Panc1 (cell line): ENCODE results near the gene SYT1. TPM values are rescaled to one million over a fixed set of nuclear protein-coding genes. Genes with fewer than 3 reads are reported as not detected.

Experiments used
- ATAC-seq: fragments of 200-7000 bp; cut with Tn5 transposase; 2 replicates; pipeline ENCODE4 v1.9.1; 2020; ENCODE audit warnings: mild to moderate bottlenecking, moderate library complexity
- BruUV-seq: library from RNA; stranded (reverse); fragments of 400-500 nt; replicated peaks from 2 replicates; lab custom pipeline; 2021; lab: Mats Ljungman, UMichigan
- CTCF ChIA-PET: fragments of 300-600 bp; sonication (Branson Sonifier 250); formaldehyde crosslinking; loops from one replicate; lab custom pipeline; 2022; ENCODE audit warnings: antibody characterized with exemption; lab: Charles Lee
- POLR2A ChIA-PET: fragments of 300-600 bp; sonication (Branson Sonifier 250); formaldehyde crosslinking; loops from one replicate; lab custom pipeline; 2022; ENCODE audit warnings: antibody characterized with exemption; lab: Charles Lee
- DNase-seq: peaks from one replicate; pipeline ENCODE4 v3.0.0-alpha.2; 2010; ENCODE audit warnings: low read depth, low spot score
- H3K27ac ChIP-seq: 2 replicates; pipeline ENCODE4 v1.5.1; 2011; ENCODE audit warnings: mild to moderate bottlenecking, low read length, inconsistent platforms
- H3K27me3 ChIP-seq: fragments of 200-500 bp; sonication (Bioruptor generic); 2 replicates; pipeline ENCODE4 v1.6.0; 2014; ENCODE audit warnings: low read length, inconsistent platforms; ENCODE audit not compliant: control insufficient read depth, insufficient read depth
- H3K36me3 ChIP-seq: fragments of 200-500 bp; sonication (Bioruptor generic); 2 replicates; pipeline ENCODE4 v1.5.1; 2014; ENCODE audit warnings: inconsistent platforms, mild to moderate bottlenecking, low read length, moderate library complexity; ENCODE audit not compliant: control insufficient read depth, insufficient read depth
- H3K4me1 ChIP-seq: 2 replicates; pipeline ENCODE4 v1.5.1; 2011; ENCODE audit warnings: inconsistent platforms, mild to moderate bottlenecking, low read length, moderate library complexity; ENCODE audit not compliant: control insufficient read depth, insufficient read depth
- H3K4me3 ChIP-seq, 2 experiments: 2 replicates each; pipeline ENCODE4 v1.5.1; 2011 to 2012; ENCODE audit warnings: low read depth in 2 of 2, low read length in 2 of 2, mild to moderate bottlenecking in 2 of 2, inconsistent platforms in 1 of 2, moderate library complexity in 1 of 2
- H3K9me3 ChIP-seq: fragments of 200-500 bp; sonication (Bioruptor generic); 2 replicates; pipeline ENCODE4 v1.5.1; 2014; ENCODE audit warnings: low read depth, mild to moderate bottlenecking, inconsistent platforms, low read length, moderate library complexity; ENCODE audit not compliant: control insufficient read depth, insufficient read depth
- CTCF ChIP-seq: fragments of 450-650 bp; IDR thresholded peaks from 2 replicates; pipeline ENCODE4 v1.5.1; 2017; ENCODE audit warnings: mild to moderate bottlenecking
- POLR2AphosphoS5 ChIP-seq: IDR thresholded peaks from 2 replicates; pipeline ENCODE4 v1.6.1; 2012; ENCODE audit warnings: mild to moderate bottlenecking, low read depth, low read length, moderate library complexity
- REST ChIP-seq, 2 experiments: IDR thresholded peaks; 2 replicates each; pipeline ENCODE4 v1.6.1; 2011 to 2012; ENCODE audit warnings: low read depth in 2 of 2, control low read depth in 1 of 2, low read length in 1 of 2, mild to moderate bottlenecking in 1 of 2, moderate library complexity in 1 of 2; ENCODE audit not compliant: insufficient read depth in 1 of 2
- SIN3A ChIP-seq: IDR thresholded peaks from 2 replicates; pipeline ENCODE4 v1.6.1; 2012; ENCODE audit warnings: low read depth, mild to moderate bottlenecking, low read length, moderate library complexity, borderline replicate concordance; ENCODE audit not compliant: insufficient read depth
- TCF7L2 ChIP-seq: IDR thresholded peaks from 2 replicates; pipeline ENCODE4 v1.6.1; 2011; ENCODE audit warnings: mild to moderate bottlenecking, low read depth, low read length, inconsistent platforms
- in situ Hi-C: cut with HindIII; loops from 2 replicates; pipeline ENCODE4 v1.10.0; 2016; ENCODE audit warnings: low sequenced_read_pairs, low pct_unique_long_range_greater_than_20kb
- intact Hi-C: fragments of 100-400 bp; cut with micrococcal nuclease; formaldehyde crosslinking; loops from one replicate; pipeline ENCODE4 v1.10.0; 2022; ENCODE audit not compliant: unreplicated experiment
- total RNA-seq: library from RNA; stranded (reverse); gene quantifications from one replicate; pipeline ENCODE4 v1.2.1, GENCODE V29; 2021; ENCODE audit not compliant: unreplicated experiment

The SYT1 gene
- total RNA-seq, 1 experiment from 2014 or later = 3.0 TPM

GRCh38 chr12:79294590-79294989 is 430.0 kb downstream of the SYT1 start:
- H3K36me3 ChIP-seq = no peaks in the 10 kb centered on the region
- no peak overlapping the region for H3K4me3 ChIP-seq
- ATAC-seq = no peak
- POLR2A ChIA-PET = no interaction called here
- DNase-seq = no peak
- TF ChIP-seq REST (IDR thresholded peaks at IDR 0.05; ENCODE audit: insufficient read depth in 1 of 2, low read depth in 2 of 2, low read length in 1 of 2) (no peak), TCF7L2 (no peak), CTCF (no peak), SIN3A (no peak), POLR2AphosphoS5 (no peak)
- H3K27ac ChIP-seq = no peak overlapping the region
- in situ Hi-C loops = no loop called here
- CTCF ChIA-PET = no interaction called here
- H3K27me3 ChIP-seq = no peaks in the 10 kb centered on the region
- H3K9me3 ChIP-seq = no peaks in the 10 kb centered on the region
- H3K4me1 ChIP-seq = no peaks in the 10 kb centered on the region
- no TSS peak for BruUV-seq
- intact Hi-C loops = no loop called here

- CTCF ChIA-PET = no interaction called here
- intact Hi-C loops = no loop called here
Observed at GRCh38 chr12:79295572-79295971, 431.0 kb downstream of the SYT1 start.

More at GRCh38 chr12:79295572-79295971, 431.0 kb downstream of the SYT1 start:
- DNase-seq (no peak), ATAC-seq (no peak)
- BruUV-seq = no TSS peak
- POLR2A ChIA-PET = no interaction called here
- Histone ChIP-seq H3K27ac (no peak overlapping the region), H3K27me3 (no peaks in the 10 kb centered on the region), H3K36me3 (no peaks in the 10 kb centered on the region), H3K4me3 (no peak overlapping the region), H3K4me1 (no peaks in the 10 kb centered on the region), H3K9me3 (no peaks in the 10 kb centered on the region)
- in situ Hi-C loops = no loop called here
- no peak for TF ChIP-seq SIN3A
- TF ChIP-seq CTCF = no peak
